Endodermal cell (in vitro differentiated cells): ENCODE data around the gene MAGI3. TPM values are rescaled to one million over a fixed set of nuclear protein-coding genes. Genes with fewer than 3 reads are reported as not detected.

Source experiments
- DNase-seq: peaks from one replicate; pipeline ENCODE4 v3.0.0-alpha.2; 2017
- H3K27ac ChIP-seq: 2 replicates; pipeline ENCODE4 v1.5.1; 2013; ENCODE audit warnings: mild to moderate bottlenecking, low read depth, low read length, moderate library complexity
- H3K27me3 ChIP-seq: 2 replicates; pipeline ENCODE4 v1.6.1; 2013; ENCODE audit warnings: mild to moderate bottlenecking, low read length, moderate library complexity; ENCODE audit not compliant: insufficient read depth, control insufficient read depth, poor library complexity, severe bottlenecking
- H3K36me3 ChIP-seq: 2 replicates; pipeline ENCODE4 v1.7.0; 2013; ENCODE audit warnings: mild to moderate bottlenecking, low read length, moderate library complexity; ENCODE audit not compliant: control insufficient read depth, insufficient read depth
- H3K4me1 ChIP-seq: one replicate; pipeline ENCODE4 v1.7.0; 2013; ENCODE audit warnings: low read length; ENCODE audit not compliant: control insufficient read depth, insufficient read depth
- H3K4me3 ChIP-seq: 2 replicates; pipeline ENCODE4 v1.5.1; 2013; ENCODE audit warnings: mild to moderate bottlenecking, low read length, moderate library complexity
- H3K9ac ChIP-seq: 2 replicates; pipeline ENCODE4 v1.6.1; 2013; ENCODE audit warnings: mild to moderate bottlenecking, low read length, moderate library complexity; ENCODE audit not compliant: poor library complexity, severe bottlenecking; ENCODE audit errors: extremely low read depth
- H3K9me3 ChIP-seq: 2 replicates; pipeline ENCODE4 v1.6.1; 2013; ENCODE audit warnings: mild to moderate bottlenecking, low read length, moderate library complexity; ENCODE audit not compliant: control insufficient read depth
- H3K27ac Mint-ChIP-seq: 2 replicates; pipeline ENCODE4 v1.8.0; 2020; ENCODE audit warnings: mixed read lengths
- H3K27me3 Mint-ChIP-seq: 2 replicates; pipeline ENCODE4 v1.8.0; 2021; ENCODE audit warnings: mild to moderate bottlenecking, mixed read lengths; ENCODE audit not compliant: insufficient read depth
- H3K36me3 Mint-ChIP-seq: 2 replicates; pipeline ENCODE4 v1.8.0; 2020; ENCODE audit warnings: low read depth, mixed read lengths
- H3K4me1 Mint-ChIP-seq: 2 replicates; pipeline ENCODE4 v1.8.0; 2020; ENCODE audit warnings: mixed read lengths
- H3K4me3 Mint-ChIP-seq: 2 replicates; pipeline ENCODE4 v1.8.0; 2020; ENCODE audit warnings: mild to moderate bottlenecking, moderate library complexity, mixed read lengths
- H3K9me3 Mint-ChIP-seq: 2 replicates; pipeline ENCODE4 v1.8.0; 2020; ENCODE audit warnings: mild to moderate bottlenecking, mixed read lengths
- CTCF ChIP-seq: fragments of 200-600 bp; sonication (generic); conservative IDR thresholded peaks from 2 replicates; pipeline ENCODE4 v1.5.0; 2021; ENCODE audit warnings: antibody characterized with exemption, mild to moderate bottlenecking
- WGBS, 2 experiments: methylation state at CpG; one replicate each; pipeline versions ENCODE4 v1.1.5 to v1.1.7; 2013; ENCODE audit warnings: missing lambda C conversion rate in 2 of 2, mixed read lengths in 1 of 2; ENCODE audit not compliant: insufficient coverage in 1 of 2, insufficient read length in 1 of 2; 5-methylcytosine and 5-hydroxymethylcytosine counted together
- total RNA-seq, 2 donors: library from RNA; stranded (reverse); fragmentation: NEBNext Ultra II Directional in 1 of 2; extraction: Animal tissue kit (Norgen Biotek cat#: 25700) in 1 of 2; gene quantifications; 2 replicates in 1 of 2; 3 replicates in 1 of 2; pipeline ENCODE4 v1.2.1, GENCODE V29; 2021

MAGI3 gene
- total RNA-seq, 2 donors from 2014 or later = 27.1 to 27.4 TPM

GRCh38 chr1:113396102-113396501 lies 5.8 kb downstream of the MAGI3 start:
- Mint-ChIP-seq H3K4me1 (peaks cover 35% of the 10 kb centered on the region), H3K27ac (no peak overlapping the region), H3K36me3 (no peaks in the 10 kb centered on the region), H3K27me3 (peaks cover 6% of the 10 kb centered on the region), H3K4me3 (no peak overlapping the region), H3K9me3 (no peaks in the 10 kb centered on the region)
- Histone ChIP-seq H3K9me3 (no peaks in the 10 kb centered on the region), H3K4me3 (no peak overlapping the region), H3K36me3 (no peaks in the 10 kb centered on the region), H3K27me3 (no peaks in the 10 kb centered on the region), H3K9ac (no peak overlapping the region), H3K4me1 (peaks cover 5% of the 10 kb centered on the region), H3K27ac (no peak overlapping the region)
- no peak for DNase-seq
- 100% methylated on average over 2 of the region's 2 CpGs; no CpG with 5 or more reads in 1 of the 2 experiments for WGBS, 2 experiments
- no peak for TF ChIP-seq CTCF

- WGBS, 2 experiments = 86 to 91% methylated on average over 2 to 3 of the region's 3 CpGs
- Histone ChIP-seq H3K4me1 (peaks cover 5% of the 10 kb centered on the region), H3K27ac (no peak overlapping the region), H3K36me3 (no peaks in the 10 kb centered on the region), H3K4me3 (no peak overlapping the region), H3K9ac (no peak overlapping the region), H3K27me3 (no peaks in the 10 kb centered on the region), H3K9me3 (no peaks in the 10 kb centered on the region)
- no peak overlapping the region for H3K27ac Mint-ChIP-seq
- no peak for TF ChIP-seq CTCF
- DNase-seq = no peak
- no peaks in the 10 kb centered on the region for H3K9me3 Mint-ChIP-seq
- H3K36me3 Mint-ChIP-seq = no peaks in the 10 kb centered on the region
- no peak overlapping the region for H3K4me3 Mint-ChIP-seq
- peaks cover 33% of the 10 kb centered on the region for H3K4me1 Mint-ChIP-seq
- H3K27me3 Mint-ChIP-seq = peaks cover 3% of the 10 kb centered on the region
Measured at GRCh38 chr1:113396585-113396984, 6.3 kb downstream of the MAGI3 start.

GRCh38 chr1:113399062-113399583 lies 8.8 kb downstream of the MAGI3 start:
- H3K27ac Mint-ChIP-seq = no peak overlapping the region
- DNase-seq = no peak
- TF ChIP-seq CTCF = no peak
- 96 to 100% methylated on average over 1 to 5 of the region's 5 CpGs for WGBS, 2 experiments
- Histone ChIP-seq H3K36me3 (peaks cover 7% of the 10 kb centered on the region), H3K9ac (no peak overlapping the region), H3K4me3 (no peak overlapping the region), H3K9me3 (no peaks in the 10 kb centered on the region), H3K27ac (no peak overlapping the region), H3K4me1 (peaks cover 5% of the 10 kb centered on the region), H3K27me3 (no peaks in the 10 kb centered on the region)
- no peaks in the 10 kb centered on the region for H3K9me3 Mint-ChIP-seq
- peaks cover 29% of the 10 kb centered on the region for H3K4me1 Mint-ChIP-seq
- H3K36me3 Mint-ChIP-seq = no peaks in the 10 kb centered on the region
- no peaks in the 10 kb centered on the region for H3K27me3 Mint-ChIP-seq
- no peak overlapping the region for H3K4me3 Mint-ChIP-seq
